Measurements from ENCODE around the gene SLC22A23. TPM values are rescaled to one million over a fixed set of nuclear protein-coding genes. Genes with fewer than 3 reads are reported as not detected.

The SLC22A23 gene
- total and polyA plus RNA-seq, 4 donors: 4.9 to 45.4 (median 19.7) TPM

DNA sequence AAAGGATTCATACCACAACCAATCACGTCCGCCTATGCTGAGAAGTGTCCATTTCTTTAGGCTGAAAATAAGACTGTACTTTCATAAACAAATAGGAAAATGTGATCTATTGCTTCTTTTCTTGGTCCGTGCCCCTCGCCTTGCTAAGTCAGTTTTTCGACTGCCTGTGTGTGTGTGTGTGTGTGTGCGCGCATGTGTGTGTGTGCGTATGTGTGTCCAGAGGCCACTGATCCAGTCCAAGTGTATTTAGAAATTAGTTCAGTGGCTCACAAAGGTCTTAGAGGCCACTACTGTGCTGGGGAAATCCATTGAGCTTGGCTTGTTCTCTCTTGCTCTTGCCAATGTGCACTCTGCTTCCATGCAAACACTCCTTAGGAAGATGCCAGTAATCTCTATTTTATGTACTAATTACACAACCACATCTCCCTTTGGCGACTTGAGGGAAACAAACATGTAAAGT lies 50.5 kb downstream of the SLC22A23 start (continued):
- TF ChIP-seq, protein P1, sequence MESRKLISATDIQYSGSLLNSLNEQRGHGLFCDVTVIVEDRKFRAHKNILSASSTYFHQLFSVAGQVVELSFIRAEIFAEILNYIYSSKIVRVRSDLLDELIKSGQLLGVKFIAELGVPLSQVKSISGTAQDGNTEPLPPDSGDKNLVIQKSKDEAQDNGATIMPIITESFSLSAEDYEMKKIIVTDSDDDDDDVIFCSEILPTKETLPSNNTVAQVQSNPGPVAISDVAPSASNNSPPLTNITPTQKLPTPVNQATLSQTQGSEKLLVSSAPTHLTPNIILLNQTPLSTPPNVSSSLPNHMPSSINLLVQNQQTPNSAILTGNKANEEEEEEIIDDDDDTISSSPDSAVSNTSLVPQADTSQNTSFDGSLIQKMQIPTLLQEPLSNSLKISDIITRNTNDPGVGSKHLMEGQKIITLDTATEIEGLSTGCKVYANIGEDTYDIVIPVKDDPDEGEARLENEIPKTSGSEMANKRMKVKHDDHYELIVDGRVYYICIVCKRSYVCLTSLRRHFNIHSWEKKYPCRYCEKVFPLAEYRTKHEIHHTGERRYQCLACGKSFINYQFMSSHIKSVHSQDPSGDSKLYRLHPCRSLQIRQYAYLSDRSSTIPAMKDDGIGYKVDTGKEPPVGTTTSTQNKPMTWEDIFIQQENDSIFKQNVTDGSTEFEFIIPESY (IDR thresholded peaks at IDR 0.05): peak; percentile 63
- peak; percentile 38 to 64 for TF ChIP-seq RAD21 (IDR thresholded peaks at IDR 0.05)

DNA sequence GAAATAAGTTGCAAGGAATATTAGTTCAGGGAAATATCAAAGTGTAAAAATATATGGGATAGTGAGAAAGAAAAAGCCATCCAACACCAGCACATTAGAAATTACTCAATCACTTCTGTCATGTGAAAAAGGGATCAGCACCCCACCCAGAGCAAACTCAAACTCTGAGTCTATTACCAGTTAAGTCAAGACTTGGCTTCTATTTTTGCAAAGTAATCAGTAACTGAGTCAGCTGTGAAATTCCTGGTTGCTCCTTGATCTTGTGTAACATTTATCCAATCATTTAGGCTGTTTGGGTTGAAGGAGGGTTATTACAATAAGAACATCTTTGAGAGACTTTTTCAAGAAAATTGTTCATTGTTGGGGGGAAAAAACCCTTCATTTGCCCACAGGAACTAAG lies 51.2 kb downstream of the SLC22A23 start:
- Histone ChIP-seq H3K27me3 (ENCODE audit: control insufficient read depth in 4 of 4, insufficient read depth in 4 of 4, low read length in 3 of 4) (no peaks in the 10 kb centered on the region), H3K27ac (ENCODE audit: low read depth in 1 of 2, low read length in 2 of 2) (peak overlapping the region; percentile 63 to 73), H3K4me3 (ENCODE audit: low read depth in 1 of 3, low read length in 3 of 3) (no peak overlapping the region), H3K9ac (ENCODE audit: low read depth in 1 of 2, low read length in 2 of 2) (no peak overlapping the region), H3K4me1 (ENCODE audit: control insufficient read depth in 4 of 4, insufficient read depth in 4 of 4, low read length in 3 of 4) (peaks cover 24 to 92% (median 86%) of the 10 kb centered on the region in 4 donors), H3K36me3 (ENCODE audit: control insufficient read depth in 4 of 4, insufficient read depth in 3 of 4, low read depth in 1 of 4, low read length in 3 of 4) (no peaks in the 10 kb centered on the region), H3K9me3 (ENCODE audit: control insufficient read depth in 4 of 4, low read length in 3 of 4) (no peaks in the 10 kb centered on the region)
- no peak for DNase-seq (ENCODE audit: low spot score)
- TF ChIP-seq NR2F2 (IDR thresholded peaks at IDR 0.05) (no peak), YY1 (IDR thresholded peaks at IDR 0.05) (no peak), RAD21 (IDR thresholded peaks at IDR 0.05) (peak; percentile 34 to 57), HNF4G (IDR thresholded peaks at IDR 0.05) (no peak), HNF4A (conservative IDR thresholded peaks at IDR 0.05) (peak; percentile 59 to 78), RXRA (IDR thresholded peaks at IDR 0.05) (peak; percentile 47 to 86), FOXA1 (IDR thresholded peaks at IDR 0.05) (no peak), TAF1 (conservative IDR thresholded peaks at IDR 0.05) (no peak), EGR1 (IDR thresholded peaks at IDR 0.05; ENCODE audit: low read depth in 2 of 2) (no peak), SP1 (IDR thresholded peaks at IDR 0.05) (peak; percentile 56), GABPA (IDR thresholded peaks at IDR 0.05 in 1 of 2, conservative IDR thresholded peaks at IDR 0.05 in 1 of 2) (no peak), JUND (IDR thresholded peaks at IDR 0.05) (peak in 1 of 2 donors; percentile 76), FOXA2 (IDR thresholded peaks at IDR 0.05) (peak; percentile 37)
- TF ChIP-seq, protein P1 (IDR thresholded peaks at IDR 0.05): peak; percentile 47
- TF ChIP-seq, protein P2, sequence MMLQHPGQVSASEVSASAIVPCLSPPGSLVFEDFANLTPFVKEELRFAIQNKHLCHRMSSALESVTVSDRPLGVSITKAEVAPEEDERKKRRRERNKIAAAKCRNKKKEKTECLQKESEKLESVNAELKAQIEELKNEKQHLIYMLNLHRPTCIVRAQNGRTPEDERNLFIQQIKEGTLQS (IDR thresholded peaks at IDR 0.05): no peak
- TF ChIP-seq, protein P3, sequence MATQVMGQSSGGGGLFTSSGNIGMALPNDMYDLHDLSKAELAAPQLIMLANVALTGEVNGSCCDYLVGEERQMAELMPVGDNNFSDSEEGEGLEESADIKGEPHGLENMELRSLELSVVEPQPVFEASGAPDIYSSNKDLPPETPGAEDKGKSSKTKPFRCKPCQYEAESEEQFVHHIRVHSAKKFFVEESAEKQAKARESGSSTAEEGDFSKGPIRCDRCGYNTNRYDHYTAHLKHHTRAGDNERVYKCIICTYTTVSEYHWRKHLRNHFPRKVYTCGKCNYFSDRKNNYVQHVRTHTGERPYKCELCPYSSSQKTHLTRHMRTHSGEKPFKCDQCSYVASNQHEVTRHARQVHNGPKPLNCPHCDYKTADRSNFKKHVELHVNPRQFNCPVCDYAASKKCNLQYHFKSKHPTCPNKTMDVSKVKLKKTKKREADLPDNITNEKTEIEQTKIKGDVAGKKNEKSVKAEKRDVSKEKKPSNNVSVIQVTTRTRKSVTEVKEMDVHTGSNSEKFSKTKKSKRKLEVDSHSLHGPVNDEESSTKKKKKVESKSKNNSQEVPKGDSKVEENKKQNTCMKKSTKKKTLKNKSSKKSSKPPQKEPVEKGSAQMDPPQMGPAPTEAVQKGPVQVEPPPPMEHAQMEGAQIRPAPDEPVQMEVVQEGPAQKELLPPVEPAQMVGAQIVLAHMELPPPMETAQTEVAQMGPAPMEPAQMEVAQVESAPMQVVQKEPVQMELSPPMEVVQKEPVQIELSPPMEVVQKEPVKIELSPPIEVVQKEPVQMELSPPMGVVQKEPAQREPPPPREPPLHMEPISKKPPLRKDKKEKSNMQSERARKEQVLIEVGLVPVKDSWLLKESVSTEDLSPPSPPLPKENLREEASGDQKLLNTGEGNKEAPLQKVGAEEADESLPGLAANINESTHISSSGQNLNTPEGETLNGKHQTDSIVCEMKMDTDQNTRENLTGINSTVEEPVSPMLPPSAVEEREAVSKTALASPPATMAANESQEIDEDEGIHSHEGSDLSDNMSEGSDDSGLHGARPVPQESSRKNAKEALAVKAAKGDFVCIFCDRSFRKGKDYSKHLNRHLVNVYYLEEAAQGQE (IDR thresholded peaks at IDR 0.05): no peak
- TF ChIP-seq, protein P4, sequence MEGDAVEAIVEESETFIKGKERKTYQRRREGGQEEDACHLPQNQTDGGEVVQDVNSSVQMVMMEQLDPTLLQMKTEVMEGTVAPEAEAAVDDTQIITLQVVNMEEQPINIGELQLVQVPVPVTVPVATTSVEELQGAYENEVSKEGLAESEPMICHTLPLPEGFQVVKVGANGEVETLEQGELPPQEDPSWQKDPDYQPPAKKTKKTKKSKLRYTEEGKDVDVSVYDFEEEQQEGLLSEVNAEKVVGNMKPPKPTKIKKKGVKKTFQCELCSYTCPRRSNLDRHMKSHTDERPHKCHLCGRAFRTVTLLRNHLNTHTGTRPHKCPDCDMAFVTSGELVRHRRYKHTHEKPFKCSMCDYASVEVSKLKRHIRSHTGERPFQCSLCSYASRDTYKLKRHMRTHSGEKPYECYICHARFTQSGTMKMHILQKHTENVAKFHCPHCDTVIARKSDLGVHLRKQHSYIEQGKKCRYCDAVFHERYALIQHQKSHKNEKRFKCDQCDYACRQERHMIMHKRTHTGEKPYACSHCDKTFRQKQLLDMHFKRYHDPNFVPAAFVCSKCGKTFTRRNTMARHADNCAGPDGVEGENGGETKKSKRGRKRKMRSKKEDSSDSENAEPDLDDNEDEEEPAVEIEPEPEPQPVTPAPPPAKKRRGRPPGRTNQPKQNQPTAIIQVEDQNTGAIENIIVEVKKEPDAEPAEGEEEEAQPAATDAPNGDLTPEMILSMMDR (IDR thresholded peaks at IDR 0.05; ENCODE audit: low read depth, low read length, missing input control): no peak
- TF ChIP-seq, protein P5, sequence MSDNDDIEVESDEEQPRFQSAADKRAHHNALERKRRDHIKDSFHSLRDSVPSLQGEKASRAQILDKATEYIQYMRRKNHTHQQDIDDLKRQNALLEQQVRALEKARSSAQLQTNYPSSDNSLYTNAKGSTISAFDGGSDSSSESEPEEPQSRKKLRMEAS (IDR thresholded peaks at IDR 0.05): peak; percentile 79
